ENCODE results near the gene YBX2. TPM values are rescaled to one million over a fixed set of nuclear protein-coding genes. Genes with fewer than 3 reads are reported as not detected.
A peak's percentile ranks its signal among the peaks of the same experiment; 100 is the strongest.
"Not testable (repeated sequence)": the region's sequence is repeated elsewhere in the genome, so short reads cannot be mapped to it uniquely, and the experiment has no call there.

Gene YBX2
- total and polyA plus RNA-seq, 7 donors = 0.14 to 1.8 (median 0.66) TPM

- TF ChIP-seq, protein P1, sequence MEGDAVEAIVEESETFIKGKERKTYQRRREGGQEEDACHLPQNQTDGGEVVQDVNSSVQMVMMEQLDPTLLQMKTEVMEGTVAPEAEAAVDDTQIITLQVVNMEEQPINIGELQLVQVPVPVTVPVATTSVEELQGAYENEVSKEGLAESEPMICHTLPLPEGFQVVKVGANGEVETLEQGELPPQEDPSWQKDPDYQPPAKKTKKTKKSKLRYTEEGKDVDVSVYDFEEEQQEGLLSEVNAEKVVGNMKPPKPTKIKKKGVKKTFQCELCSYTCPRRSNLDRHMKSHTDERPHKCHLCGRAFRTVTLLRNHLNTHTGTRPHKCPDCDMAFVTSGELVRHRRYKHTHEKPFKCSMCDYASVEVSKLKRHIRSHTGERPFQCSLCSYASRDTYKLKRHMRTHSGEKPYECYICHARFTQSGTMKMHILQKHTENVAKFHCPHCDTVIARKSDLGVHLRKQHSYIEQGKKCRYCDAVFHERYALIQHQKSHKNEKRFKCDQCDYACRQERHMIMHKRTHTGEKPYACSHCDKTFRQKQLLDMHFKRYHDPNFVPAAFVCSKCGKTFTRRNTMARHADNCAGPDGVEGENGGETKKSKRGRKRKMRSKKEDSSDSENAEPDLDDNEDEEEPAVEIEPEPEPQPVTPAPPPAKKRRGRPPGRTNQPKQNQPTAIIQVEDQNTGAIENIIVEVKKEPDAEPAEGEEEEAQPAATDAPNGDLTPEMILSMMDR (IDR thresholded peaks at IDR 0.05) = no peak
- peaks cover 45% of the 10 kb centered on the region for H3K4me1 ChIP-seq
- intact Hi-C loops (cut with DNase I) = loop anchor here (10.0 kb wide), 2 partner anchors 315 to 895 kb away; partner anchors contain the start of gene SENP3 (in 1 of the 2)
- peaks cover 0 to 42% of the 10 kb centered on the region in 2 donors for H3K36me3 ChIP-seq (ENCODE audit: insufficient read depth in 1 of 2, low read depth in 1 of 2)
- WGBS, 3 donors = 64 to 71% (median 70%) methylated on average over 7 of the region's 7 CpGs
- DNase-seq (no peak), ATAC-seq (no peak)
- H3K27ac ChIP-seq = peak overlapping the region; percentile 99
- no peaks in the 10 kb centered on the region for H3K9me3 ChIP-seq
- peak overlapping the region; percentile 99 for H3K4me3 ChIP-seq
- no peaks in the 10 kb centered on the region for H3K27me3 ChIP-seq (ENCODE audit: insufficient read depth in 3 of 3, low read length in 2 of 3)
Observed at GRCh38 chr17:7249830-7250229, 44.6 kb downstream of the YBX2 start.

DNA sequence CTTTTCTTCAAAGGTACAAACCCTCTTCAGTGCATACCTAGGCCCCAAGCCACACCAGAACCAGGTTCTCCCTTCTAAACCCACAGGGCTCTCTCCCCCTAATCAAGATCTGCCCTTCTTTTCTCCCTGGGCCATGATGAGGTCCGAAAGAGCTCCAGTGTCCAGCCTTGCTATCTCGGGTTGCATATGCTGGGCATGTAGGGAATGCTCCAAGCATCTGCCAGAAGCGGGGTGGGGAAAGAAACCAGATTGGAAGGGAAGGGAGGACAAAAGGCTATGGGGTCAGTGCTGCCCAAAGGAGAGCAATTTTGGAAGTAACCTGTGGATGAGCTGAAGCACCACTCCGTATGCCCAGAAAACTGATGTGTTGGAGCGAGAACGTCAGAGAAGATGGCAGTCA is 45.2 kb downstream of the YBX2 start:
- Histone ChIP-seq H3K4me1 (peaks cover 45% of the 10 kb centered on the region), H3K36me3 (ENCODE audit: insufficient read depth in 1 of 2, low read depth in 1 of 2) (peaks cover 0 to 42% of the 10 kb centered on the region in 2 donors), H3K27ac (peak overlapping the region; percentile 99), H3K9me3 (no peaks in the 10 kb centered on the region), H3K4me3 (peak overlapping the region; percentile 99), H3K27me3 (ENCODE audit: insufficient read depth in 3 of 3, low read length in 2 of 3) (no peaks in the 10 kb centered on the region)
- intact Hi-C loops (cut with DNase I) = loop anchor here (10.0 kb wide), 2 partner anchors 316 to 896 kb away; partner anchors contain the start of gene SENP3 (in 1 of the 2)
- ATAC-seq = no peak
- TF ChIP-seq, protein P1 (IDR thresholded peaks at IDR 0.05) = no peak
- WGBS, 3 donors = 24 to 38% (median 25%) methylated on average over 6 of the region's 6 CpGs
- no peak for DNase-seq

DNA sequence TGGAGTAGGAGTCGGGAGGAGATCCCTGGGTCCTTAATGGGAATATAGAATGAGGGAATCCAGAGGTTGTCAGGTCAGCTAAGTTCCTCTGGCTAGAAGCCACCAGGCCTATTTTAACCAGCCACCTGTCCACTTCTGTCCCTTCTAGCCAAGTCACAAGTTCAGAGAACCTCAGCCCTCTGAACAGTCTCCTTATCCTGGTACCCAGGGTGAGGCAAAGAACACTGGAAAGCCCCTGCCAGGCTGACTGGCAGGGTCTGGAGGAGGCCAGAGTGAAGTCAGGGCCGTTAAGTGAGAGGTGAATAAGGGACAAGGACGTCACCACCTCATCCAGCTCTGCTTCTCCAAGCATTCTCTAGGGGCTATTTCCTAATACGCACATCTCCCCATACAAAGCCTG is 45.6 kb downstream of the YBX2 start:
- intact Hi-C loops (cut with DNase I) = loop anchor here (10.0 kb wide), 2 partner anchors 316 to 896 kb away; partner anchors contain the start of gene SENP3 (in 1 of the 2)
- Histone ChIP-seq H3K27me3 (ENCODE audit: insufficient read depth in 3 of 3, low read length in 2 of 3) (no peaks in the 10 kb centered on the region), H3K27ac (peak overlapping the region; percentile 99), H3K9me3 (no peaks in the 10 kb centered on the region), H3K36me3 (ENCODE audit: insufficient read depth in 1 of 2, low read depth in 1 of 2) (peaks cover 0 to 42% of the 10 kb centered on the region in 2 donors), H3K4me1 (peaks cover 41% of the 10 kb centered on the region), H3K4me3 (peak overlapping the region; percentile 99)
- DNase-seq = peak in 1 of 2 donors; percentile 78
- TF ChIP-seq, protein P1 (IDR thresholded peaks at IDR 0.05) = no peak
- 22 to 40% (median 31%) methylated on average over 4 of the region's 4 CpGs for WGBS, 3 donors
- peak; percentile 39 to 69 (median 63) for ATAC-seq

DNA sequence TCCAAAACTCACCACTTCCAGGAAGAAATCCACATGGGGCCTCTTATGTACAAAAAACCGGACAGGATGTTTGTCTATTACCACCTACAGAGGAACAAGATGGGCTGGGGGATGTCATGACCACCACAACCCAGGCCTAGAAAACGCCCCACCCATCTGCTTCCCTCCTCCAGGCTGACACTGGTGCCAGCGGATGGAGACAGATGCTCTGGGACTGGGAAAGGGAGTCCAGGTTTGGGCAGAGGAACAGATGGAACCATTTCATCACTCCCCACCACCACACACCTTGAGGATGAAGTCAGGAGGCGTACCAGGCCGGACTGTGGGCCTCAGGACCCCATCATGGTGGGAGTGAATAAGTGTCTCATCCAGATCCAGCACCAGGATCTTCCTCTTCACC is 47.7 kb downstream of the YBX2 start:
- Histone ChIP-seq H3K9me3 (no peaks in the 10 kb centered on the region), H3K36me3 (ENCODE audit: insufficient read depth in 1 of 2, low read depth in 1 of 2) (peaks cover 0 to 40% of the 10 kb centered on the region in 2 donors), H3K4me3 (no peak overlapping the region), H3K4me1 (peaks cover 37% of the 10 kb centered on the region), H3K27ac (peak overlapping the region; percentile 99), H3K27me3 (ENCODE audit: insufficient read depth in 3 of 3, low read length in 2 of 3) (no peaks in the 10 kb centered on the region)
- TF ChIP-seq, protein P1 (IDR thresholded peaks at IDR 0.05) = no peak
- DNase-seq = no peak
- WGBS, 3 donors = 87 to 91% (median 91%) methylated on average over 5 of the region's 5 CpGs
- ATAC-seq = no peak
- intact Hi-C loops (cut with DNase I) = loop anchor here (10.0 kb wide), 2 partner anchors 318 to 898 kb away; partner anchors contain the start of gene SENP3 (in 1 of the 2)

- Histone ChIP-seq H3K27ac (peak overlapping the region; percentile 87), H3K36me3 (ENCODE audit: insufficient read depth in 1 of 2, low read depth in 1 of 2) (peaks cover 7 to 55% of the 10 kb centered on the region in 2 donors), H3K4me3 (peak overlapping the region; percentile 96), H3K4me1 (peaks cover 39% of the 10 kb centered on the region)
- not testable (repeated sequence) for H3K27me3 ChIP-seq (ENCODE audit: insufficient read depth in 3 of 3, low read length in 2 of 3); DNase-seq; H3K9me3 ChIP-seq; ATAC-seq
- intact Hi-C loops (cut with DNase I) = loop anchor here (2.0 to 10.0 kb wide), 3 partner anchors 37 to 901 kb away; partner anchors contain the start of genes SENP3 (in 1 of the 2) and SLC2A4 (in 1 of the 2)
- 48 to 76% (median 58%) methylated on average over 9 to 10 of the region's 10 CpGs for WGBS, 3 donors
Observed at GRCh38 chr17:7243838-7244237, 50.6 kb downstream of the YBX2 start.

Measured in psoas muscle (tissue), 8 donors.